Mucosa of rectum (tissue), 2 donors: ENCODE measurements around the gene PDCD4.
A peak's percentile ranks its signal among the peaks of the same experiment; 100 is the strongest.

Experiments used
- H3K27ac ChIP-seq, 2 donors: one replicate each; pipeline ENCODE4 v1.7.0; 2013; ENCODE audit warnings: inconsistent platforms in 2 of 2, low read depth in 2 of 2, low read length in 2 of 2
- H3K27me3 ChIP-seq, 2 donors: one replicate each; pipeline ENCODE4 v1.7.0; 2013; ENCODE audit warnings: low read length in 2 of 2; ENCODE audit not compliant: control insufficient read depth in 2 of 2, insufficient read depth in 2 of 2
- H3K36me3 ChIP-seq, 2 donors: one replicate each; pipeline ENCODE4 v1.7.0; 2013; ENCODE audit warnings: low read length in 2 of 2; ENCODE audit not compliant: control insufficient read depth in 2 of 2, insufficient read depth in 2 of 2
- H3K4me1 ChIP-seq, 2 donors: one replicate each; pipeline ENCODE4 v1.7.0; 2013; ENCODE audit warnings: low read length in 2 of 2, mild to moderate bottlenecking in 1 of 2; ENCODE audit not compliant: control insufficient read depth in 2 of 2, insufficient read depth in 2 of 2
- H3K4me3 ChIP-seq, 2 donors: one replicate each; pipeline ENCODE4 v1.7.0; 2013; ENCODE audit warnings: low read length in 2 of 2
- H3K9ac ChIP-seq, 2 donors: one replicate each; pipeline ENCODE4 v1.7.0; 2013; ENCODE audit warnings: low read length in 2 of 2, low read depth in 1 of 2, mild to moderate bottlenecking in 1 of 2
- H3K9me3 ChIP-seq, 2 donors: one replicate each; pipeline ENCODE4 v1.7.0; 2013; ENCODE audit warnings: low read length in 2 of 2; ENCODE audit not compliant: control insufficient read depth in 2 of 2
- donor health status: healthy.
- donor health status: Normal muscosa, but diverticular disease.

The PDCD4 gene

DNA sequence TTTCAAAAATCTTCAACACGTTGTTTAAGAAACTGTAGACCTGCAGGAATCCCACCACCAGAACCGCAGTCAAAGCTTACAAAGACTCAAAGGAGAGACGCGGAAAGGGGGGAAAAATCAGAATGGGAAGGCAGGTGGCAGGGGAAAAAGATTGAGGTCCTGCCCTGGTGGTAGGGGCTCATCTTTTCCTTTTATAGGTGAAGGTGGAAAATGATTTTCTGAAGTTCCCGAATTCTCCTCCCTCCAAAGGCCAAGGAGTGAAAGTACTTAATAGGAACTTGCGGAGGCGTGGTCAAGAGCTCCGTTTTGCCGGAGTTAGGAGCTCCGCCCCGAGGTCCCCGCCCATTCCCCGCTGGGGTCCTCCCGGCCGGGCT is 46.5 kb downstream of the PDCD4 start:
- H3K36me3 ChIP-seq: no peaks in the 10 kb centered on the region
- peak overlapping the region; percentile 86 to 99 for H3K4me3 ChIP-seq
- no peaks in the 10 kb centered on the region for H3K9me3 ChIP-seq
- H3K9ac ChIP-seq: peak overlapping the region; percentile 90 to 97
- H3K27me3 ChIP-seq: no peaks in the 10 kb centered on the region
- H3K27ac ChIP-seq: peak overlapping the region; percentile 98 to 99
- H3K4me1 ChIP-seq: peaks cover 7 to 15% of the 10 kb centered on the region in 2 donors

GRCh38 chr10:110918643-110919348 is 47.1 kb downstream of the PDCD4 start, which contains the start of gene BBIP1:
BBIP1 (minus strand) TSS chr10:110919180; CDS start chr10:110918157, 1,023 bp downstream.
- Histone ChIP-seq H3K27me3 (no peaks in the 10 kb centered on the region), H3K36me3 (no peaks in the 10 kb centered on the region), H3K9me3 (no peaks in the 10 kb centered on the region), H3K9ac (peak within 1 kb of the TSS; percentile 90 to 97), H3K4me3 (peak within 1 kb of the TSS; percentile 93 to 99), H3K4me1 (peaks cover 12 to 21% of the 10 kb centered on the region in 2 donors), H3K27ac (peak within 1 kb of the TSS; percentile 98 to 99)

GRCh38 chr10:110919349-110919931 is 47.7 kb downstream of the PDCD4 start, which contains the start of gene SHOC2:
SHOC2 (plus strand) TSS chr10:110919604; CDS start chr10:110964359, 44,755 bp downstream.
- Histone ChIP-seq H3K36me3 (no peaks in the 10 kb centered on the region), H3K9ac (peak within 1 kb of the TSS; percentile 90 to 97), H3K4me3 (peak within 1 kb of the TSS; percentile 93 to 99), H3K27me3 (no peaks in the 10 kb centered on the region), H3K27ac (peak within 1 kb of the TSS; percentile 98 to 99), H3K9me3 (no peaks in the 10 kb centered on the region), H3K4me1 (peaks cover 17 to 25% of the 10 kb centered on the region in 2 donors)

DNA sequence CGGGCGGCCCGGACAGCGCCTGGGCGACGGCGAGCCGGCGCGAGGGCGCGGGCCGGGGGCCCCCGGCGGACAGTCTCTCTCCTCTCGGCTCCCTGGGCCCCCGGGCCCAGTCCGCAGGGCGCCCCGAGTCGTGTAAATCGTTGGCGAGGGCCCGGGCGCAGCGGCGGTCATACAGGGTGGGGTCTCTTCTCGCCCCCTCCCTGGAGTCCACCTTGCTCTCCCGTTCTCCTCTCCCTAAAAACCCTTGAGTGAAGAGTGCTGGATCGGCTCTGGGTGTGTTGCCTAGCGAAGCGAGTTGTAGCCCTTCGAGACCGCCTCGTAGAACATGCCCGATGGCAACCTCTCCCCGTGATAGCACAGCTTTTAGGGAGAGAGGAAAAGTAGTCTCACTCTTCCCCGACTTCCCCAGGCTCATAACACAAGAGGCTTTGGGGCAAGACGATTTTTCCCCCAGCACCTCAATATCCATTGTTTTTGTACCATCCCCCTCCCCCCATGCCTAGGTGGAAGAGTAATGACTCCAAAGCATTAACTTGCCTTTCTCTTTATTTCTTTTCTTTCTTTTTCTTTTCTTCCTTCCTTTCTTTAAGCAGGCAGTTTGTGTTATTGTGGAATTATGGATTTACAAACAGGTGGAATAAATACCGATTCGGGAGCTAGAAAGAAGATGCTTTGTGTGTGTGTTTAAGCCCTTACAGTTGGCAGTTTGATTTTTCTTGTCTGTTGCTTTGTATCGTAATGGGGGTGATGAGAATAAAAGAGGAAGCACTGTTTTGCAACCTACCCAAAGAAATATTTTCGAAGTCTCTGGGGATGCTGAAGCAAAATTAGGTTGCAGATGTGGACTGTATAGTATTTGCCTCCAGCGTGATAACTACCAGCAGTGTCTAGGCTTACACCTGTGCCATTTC is 48.5 kb downstream of the PDCD4 start:
- peak overlapping the region; percentile 90 to 93 for H3K9ac ChIP-seq
- H3K9me3 ChIP-seq: no peaks in the 10 kb centered on the region
- H3K36me3 ChIP-seq: no peaks in the 10 kb centered on the region
- H3K4me3 ChIP-seq: peak overlapping the region; percentile 93 to 97
- H3K27ac ChIP-seq: peak overlapping the region; percentile 93 to 94
- H3K4me1 ChIP-seq: peaks cover 17 to 25% of the 10 kb centered on the region in 2 donors
- H3K27me3 ChIP-seq: no peaks in the 10 kb centered on the region

DNA sequence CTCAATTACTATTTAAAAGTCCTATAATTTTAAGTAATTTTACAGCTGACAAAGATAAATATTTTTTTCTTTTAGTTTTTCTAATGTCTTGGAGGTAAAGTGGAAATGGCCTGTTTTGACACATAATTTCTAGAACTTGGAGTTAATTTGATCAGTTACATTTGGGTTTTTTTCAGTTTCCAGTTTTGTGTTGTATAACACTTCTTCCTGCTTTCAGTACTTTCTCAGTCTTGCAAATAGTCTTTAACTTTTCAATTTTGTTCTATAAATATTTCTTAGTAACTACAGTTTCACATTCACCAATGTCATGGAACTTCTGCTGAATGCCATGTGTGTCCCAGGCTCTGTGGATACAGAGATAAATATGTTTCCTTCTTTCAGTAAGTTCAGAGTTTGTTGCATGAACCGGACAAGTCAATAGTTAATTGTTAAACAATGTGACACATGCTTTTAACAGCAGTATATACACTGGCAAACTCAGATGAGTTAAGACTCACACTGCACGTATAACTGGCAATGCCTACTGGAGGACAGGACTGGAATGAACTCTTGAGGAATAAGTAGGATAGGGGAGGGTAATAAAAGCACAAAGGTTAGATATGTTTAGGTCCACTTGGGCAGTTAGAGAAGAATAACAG is 52.2 kb downstream of the PDCD4 start:
- no peak overlapping the region for H3K9ac ChIP-seq
- no peaks in the 10 kb centered on the region for H3K36me3 ChIP-seq
- H3K27me3 ChIP-seq: no peaks in the 10 kb centered on the region
- peaks cover 10 to 17% of the 10 kb centered on the region in 2 donors for H3K4me1 ChIP-seq
- no peak overlapping the region for H3K4me3 ChIP-seq
- no peaks in the 10 kb centered on the region for H3K9me3 ChIP-seq
- H3K27ac ChIP-seq: peak overlapping the region in 1 of 2 donors; percentile 6

DNA sequence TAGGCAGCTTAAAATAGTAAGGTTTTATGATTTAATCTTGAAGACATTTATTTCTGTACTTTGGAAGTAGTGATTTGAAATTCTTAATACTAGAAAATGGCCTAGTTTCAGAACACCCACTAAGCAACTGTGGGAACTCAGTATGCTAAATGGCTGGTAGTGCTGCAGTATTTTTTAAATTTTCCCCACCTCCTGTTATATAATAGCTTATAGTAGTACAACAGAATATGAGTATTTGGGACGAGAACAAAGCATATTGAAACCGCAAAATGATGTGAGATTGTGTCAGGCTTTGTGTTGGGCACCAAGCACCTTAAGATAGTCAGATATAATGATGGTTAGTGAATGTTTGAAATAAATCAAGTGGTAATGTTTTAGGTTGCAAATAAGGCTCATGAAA is 55.7 kb downstream of the PDCD4 start:
- Histone ChIP-seq H3K4me1 (peaks cover 12 to 15% of the 10 kb centered on the region in 2 donors), H3K9ac (no peak overlapping the region), H3K9me3 (no peaks in the 10 kb centered on the region), H3K36me3 (no peaks in the 10 kb centered on the region), H3K4me3 (no peak overlapping the region), H3K27me3 (no peaks in the 10 kb centered on the region), H3K27ac (no peak overlapping the region)

DNA sequence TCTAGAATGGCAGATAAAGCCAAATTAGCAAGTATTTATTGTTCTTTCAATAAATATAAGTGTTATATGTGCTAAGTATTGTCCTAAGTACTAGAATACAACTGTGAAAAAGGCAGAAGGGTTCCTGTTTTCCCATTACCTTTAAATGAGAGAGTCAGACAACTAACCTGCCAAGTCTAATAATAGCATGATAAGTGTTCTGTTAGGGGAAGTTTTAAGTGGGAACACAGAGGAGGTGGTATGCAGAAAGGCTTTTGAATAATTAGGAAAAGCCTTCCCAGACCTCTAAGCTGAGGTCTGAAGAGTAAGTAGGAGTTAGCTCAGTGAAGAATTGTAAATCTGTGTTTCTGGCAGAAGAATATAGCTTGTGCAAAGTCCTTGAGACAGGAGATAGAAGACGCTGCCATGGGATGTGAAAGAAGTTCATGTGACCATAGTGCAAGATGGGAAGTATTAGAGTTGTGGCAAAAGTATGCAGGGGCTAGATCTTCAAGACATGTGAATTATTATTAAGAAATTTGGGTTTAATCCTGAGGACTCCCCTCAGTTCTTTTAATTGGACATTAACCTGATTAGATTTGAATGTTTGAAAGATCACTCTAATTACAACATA is 60.1 kb downstream of the PDCD4 start:
- H3K9me3 ChIP-seq: no peaks in the 10 kb centered on the region
- peaks cover 3 to 5% of the 10 kb centered on the region in 2 donors for H3K4me1 ChIP-seq
- peaks cover 0 to under 1% of the 10 kb centered on the region in 2 donors for H3K36me3 ChIP-seq
- no peaks in the 10 kb centered on the region for H3K27me3 ChIP-seq
- no peak overlapping the region for H3K9ac ChIP-seq
- H3K27ac ChIP-seq: no peak overlapping the region
- H3K4me3 ChIP-seq: no peak overlapping the region

DNA sequence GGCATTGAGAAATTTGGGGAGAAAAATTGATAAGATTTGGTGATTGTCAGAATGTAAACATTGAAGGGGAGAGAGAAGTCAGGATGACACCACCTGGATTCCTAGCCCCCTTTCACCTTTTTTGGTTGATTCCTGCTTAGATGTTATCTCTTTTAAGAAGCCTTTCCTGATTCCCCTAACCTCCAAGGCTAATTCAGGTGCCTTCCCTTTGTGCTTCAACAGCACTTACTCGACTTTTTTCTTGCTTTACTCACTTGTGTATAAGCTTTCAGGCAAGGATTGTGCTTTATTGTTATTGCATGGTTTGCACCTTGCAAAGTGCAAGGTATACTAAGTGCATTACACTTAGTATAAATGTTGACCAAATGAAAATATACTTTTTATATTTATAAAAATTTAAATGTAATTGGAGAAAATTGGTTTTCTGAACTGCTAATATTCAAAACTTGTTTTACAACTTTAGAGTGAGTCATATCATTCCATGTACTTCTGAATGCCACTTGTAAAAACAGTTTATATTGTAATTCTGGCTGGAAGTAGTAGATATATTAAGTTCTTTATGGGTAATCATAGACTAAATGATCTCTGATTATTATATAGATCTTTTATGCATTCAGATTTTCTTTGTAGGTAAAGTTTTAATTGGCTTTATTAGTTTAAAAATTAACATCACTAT is 60.9 kb downstream of the PDCD4 start:
- H3K9ac ChIP-seq: no peak overlapping the region
- no peak overlapping the region for H3K27ac ChIP-seq
- H3K4me3 ChIP-seq: no peak overlapping the region
- H3K27me3 ChIP-seq: no peaks in the 10 kb centered on the region
- no peaks in the 10 kb centered on the region for H3K9me3 ChIP-seq
- H3K36me3 ChIP-seq: peaks cover 0 to 3% of the 10 kb centered on the region in 2 donors
- peaks cover 3 to 5% of the 10 kb centered on the region in 2 donors for H3K4me1 ChIP-seq

GRCh38 chr10:110936757-110937156 is 65.0 kb downstream of the PDCD4 start:
- Histone ChIP-seq H3K9ac (no peak overlapping the region), H3K36me3 (peaks cover 3 to 4% of the 10 kb centered on the region in 2 donors)

More at GRCh38 chr10:110936757-110937156, 65.0 kb downstream of the PDCD4 start:
- Histone ChIP-seq H3K9me3 (no peaks in the 10 kb centered on the region), H3K4me3 (no peak overlapping the region), H3K27ac (no peak overlapping the region), H3K27me3 (no peaks in the 10 kb centered on the region), H3K4me1 (peaks cover 0 to 2% of the 10 kb centered on the region in 2 donors)
